GM21381 (cell line): Measurements from ENCODE around the gene ZNF536.
"Not testable (repeated sequence)": the region's sequence is repeated elsewhere in the genome, so short reads cannot be mapped to it uniquely, and the experiment has no call there.

Source experiments
- ATAC-seq: cut with Tn5 transposase; IDR thresholded peaks from one replicate; pipeline ENCODE4 v1.9.1; 2021; ENCODE audit warnings: mild to moderate bottlenecking, moderate library complexity; ENCODE audit not compliant: unreplicated experiment

ZNF536 gene

GRCh38 chr19:30408734-30409301, 36.6 kb downstream of the ZNF536 start:
- no peak for ATAC-seq

- no peak for ATAC-seq
These were observed 39.5 kb downstream of the ZNF536 start for GRCh38 chr19:30411714-30412113.

- no peak for ATAC-seq
These were observed 44.2 kb downstream of the ZNF536 start for GRCh38 chr19:30416375-30416774.

GRCh38 chr19:30417166-30417565, 45.0 kb downstream of the ZNF536 start:
- not testable (repeated sequence) for ATAC-seq

GRCh38 chr19:30419568-30420180, 47.5 kb downstream of the ZNF536 start:
- no peak for ATAC-seq

DNA sequence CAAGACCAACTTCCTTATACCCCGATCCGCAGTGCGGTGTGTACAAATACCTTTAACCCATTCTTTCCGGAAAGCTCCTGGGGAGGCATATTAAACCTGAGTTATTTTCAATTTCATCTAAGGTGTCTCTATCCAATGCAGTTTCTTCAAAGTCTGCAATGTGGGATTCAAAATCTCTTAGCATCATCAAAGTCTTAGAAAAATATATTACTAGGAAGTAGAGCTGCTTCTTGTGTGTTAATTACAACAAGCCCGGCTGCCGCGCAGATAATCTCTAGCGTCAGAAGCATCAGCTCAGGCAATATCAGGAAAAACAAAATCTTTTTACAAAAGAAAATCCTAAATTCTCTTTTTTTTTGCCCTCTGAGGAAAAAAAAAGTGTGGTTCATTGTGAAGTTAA, 48.1 kb downstream of the ZNF536 start:
- ATAC-seq: no peak

DNA sequence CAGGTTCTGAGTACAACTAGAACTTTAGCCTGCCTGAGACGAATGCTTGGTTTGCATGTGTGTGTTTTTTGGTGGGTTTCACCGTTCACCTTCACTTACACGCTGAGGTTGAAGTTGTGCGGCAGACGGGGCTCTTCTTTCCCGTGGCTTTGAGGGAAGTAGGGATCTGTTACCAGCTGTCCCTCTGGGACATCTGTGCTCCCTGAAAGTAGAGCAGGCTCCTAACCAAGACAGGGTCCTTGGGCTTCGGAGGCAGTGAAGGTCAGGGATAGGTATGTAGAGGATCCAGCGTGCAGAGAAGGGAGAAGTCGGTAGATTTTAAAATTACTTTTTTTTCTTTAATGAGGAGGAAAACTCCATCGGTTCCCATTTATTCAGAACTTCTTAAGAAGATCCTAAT, 48.7 kb downstream of the ZNF536 start:
- no peak for ATAC-seq

GRCh38 chr19:30421571-30421970, 49.4 kb downstream of the ZNF536 start:
- ATAC-seq: no peak

- no peak for ATAC-seq
These were observed 51.3 kb downstream of the ZNF536 start for GRCh38 chr19:30423481-30423880.

DNA sequence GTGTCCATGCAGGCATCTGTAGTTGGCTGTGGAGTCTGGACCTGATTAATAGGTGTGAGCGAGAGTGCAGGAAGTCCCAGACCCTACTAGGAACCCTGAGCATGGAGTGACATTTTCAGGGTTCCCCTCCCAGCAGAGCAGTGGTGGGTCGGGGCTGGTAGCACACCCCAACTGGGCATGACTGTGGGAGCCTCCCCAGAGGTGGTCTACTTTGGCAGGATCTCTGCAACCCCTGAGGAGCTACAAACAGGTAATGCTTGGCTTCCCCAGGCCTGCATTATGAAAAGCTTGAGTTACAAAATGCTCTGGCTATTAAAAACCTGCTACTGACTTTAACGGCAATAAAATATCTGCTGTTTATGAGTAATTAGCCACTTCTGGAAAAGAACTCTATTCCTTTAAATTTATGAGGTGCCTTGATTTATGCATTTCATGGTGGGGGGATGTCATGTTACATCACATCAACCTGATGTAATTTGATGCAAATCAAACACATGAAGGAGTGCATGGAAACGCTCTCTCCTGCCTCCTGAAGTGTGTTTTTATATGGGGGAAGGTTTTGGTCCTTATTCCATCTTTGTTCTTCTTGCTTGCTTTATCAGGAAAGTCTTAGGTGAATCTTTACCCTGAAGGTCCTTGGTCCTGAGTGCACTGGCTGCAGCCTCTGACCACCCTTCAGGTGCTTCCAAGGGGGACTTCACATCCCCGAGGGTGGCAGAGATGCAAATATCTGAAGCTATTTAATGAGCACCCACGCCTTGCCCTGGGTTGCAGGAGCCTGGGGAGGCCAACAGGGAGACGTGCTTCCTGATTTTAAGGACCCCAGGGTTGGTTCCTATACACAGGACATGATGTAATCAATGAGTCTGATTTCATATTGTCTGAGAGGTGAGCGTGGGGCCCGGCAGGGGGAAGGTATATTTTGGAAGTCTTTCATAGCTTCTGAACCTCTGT, 54.0 kb downstream of the ZNF536 start:
- ATAC-seq: no peak

GRCh38 chr19:30426864-30427263, 54.7 kb downstream of the ZNF536 start:
- ATAC-seq: no peak

DNA sequence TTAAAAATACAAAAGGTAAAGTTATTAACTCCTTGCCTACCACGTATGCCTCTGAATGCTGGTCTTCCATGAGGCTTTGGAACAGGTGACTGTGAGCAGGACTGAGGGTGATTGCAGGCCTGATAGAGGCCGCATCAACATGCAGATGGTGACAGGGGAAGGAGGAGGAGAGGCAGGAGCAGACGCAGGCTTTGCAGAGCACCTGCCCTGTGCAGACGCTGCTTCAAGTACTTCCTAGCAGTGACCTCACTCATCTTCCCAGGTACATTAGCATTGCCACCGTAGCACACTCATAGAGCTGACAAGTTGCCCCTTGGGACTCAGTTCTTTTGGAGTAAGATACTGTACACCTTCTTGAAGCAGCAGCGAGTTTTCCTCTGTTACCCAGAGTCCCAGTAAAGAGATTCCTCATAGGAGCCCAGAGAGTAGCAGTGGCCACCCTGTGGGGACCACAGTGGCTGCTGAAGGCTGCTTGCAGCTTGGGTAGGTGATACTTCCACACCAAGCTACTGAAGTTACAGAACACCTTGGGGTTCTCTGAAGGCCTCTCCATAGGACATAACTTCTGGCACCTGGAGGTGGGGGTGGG, 56.0 kb downstream of the ZNF536 start:
- no peak for ATAC-seq

DNA sequence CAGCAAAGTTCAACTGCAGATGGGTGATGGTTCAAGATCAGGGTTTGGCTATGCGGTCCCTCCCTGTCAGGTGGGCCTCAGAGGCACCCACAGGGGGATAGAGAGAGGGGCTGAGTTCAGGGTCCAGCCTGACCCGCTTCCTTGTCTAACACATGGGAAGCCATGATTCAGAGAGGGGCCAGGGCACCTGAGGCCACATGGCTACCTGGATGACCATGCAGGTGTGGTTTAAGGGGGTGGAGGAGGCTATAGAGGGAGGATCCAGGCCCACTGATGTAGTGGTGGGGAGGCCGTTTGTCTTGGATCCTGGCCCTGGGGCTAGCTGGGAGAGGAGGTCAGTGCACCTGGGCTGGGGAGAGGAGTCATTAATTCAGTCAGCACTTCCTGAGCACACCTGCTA, 56.7 kb downstream of the ZNF536 start:
- ATAC-seq: no peak

- ATAC-seq: no peak
These were observed 58.1 kb downstream of the ZNF536 start for GRCh38 chr19:30430206-30430734.

- ATAC-seq: no peak
These were observed 59.4 kb downstream of the ZNF536 start for GRCh38 chr19:30431591-30431990.

DNA sequence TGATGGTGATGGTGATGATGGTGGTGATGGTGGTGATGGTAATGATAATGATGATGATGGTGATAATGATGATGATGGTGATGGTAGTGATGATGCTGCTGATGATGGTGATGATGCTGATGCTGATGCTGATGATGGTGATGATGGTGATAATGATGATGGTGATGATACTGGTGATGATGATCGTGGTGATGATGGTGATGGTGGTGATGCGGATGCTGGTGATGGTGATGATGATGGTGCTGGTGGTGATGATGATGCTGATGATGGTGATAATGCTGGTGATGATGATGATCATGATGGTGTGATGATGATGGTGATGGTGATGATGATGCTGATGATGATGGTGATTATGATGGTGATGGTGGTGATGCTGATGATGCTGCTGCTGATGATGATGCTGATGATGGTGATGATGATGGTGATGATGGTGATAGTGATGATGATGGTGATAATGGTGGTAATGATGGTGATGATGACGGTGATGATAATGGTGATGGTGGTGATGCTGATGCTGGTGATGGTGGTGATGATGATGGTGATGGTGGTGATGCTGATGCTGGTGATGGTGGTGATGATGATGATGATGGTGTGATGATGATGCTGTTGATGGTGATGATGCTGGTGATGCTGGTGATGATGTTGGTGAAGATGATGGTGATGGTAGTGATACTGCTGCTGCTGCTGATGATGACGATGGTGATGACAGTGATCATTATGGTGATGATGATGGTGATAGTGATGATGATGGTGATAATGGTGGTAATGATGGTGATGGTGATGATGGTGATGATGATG, 62.8 kb downstream of the ZNF536 start:
- ATAC-seq: no peak

DNA sequence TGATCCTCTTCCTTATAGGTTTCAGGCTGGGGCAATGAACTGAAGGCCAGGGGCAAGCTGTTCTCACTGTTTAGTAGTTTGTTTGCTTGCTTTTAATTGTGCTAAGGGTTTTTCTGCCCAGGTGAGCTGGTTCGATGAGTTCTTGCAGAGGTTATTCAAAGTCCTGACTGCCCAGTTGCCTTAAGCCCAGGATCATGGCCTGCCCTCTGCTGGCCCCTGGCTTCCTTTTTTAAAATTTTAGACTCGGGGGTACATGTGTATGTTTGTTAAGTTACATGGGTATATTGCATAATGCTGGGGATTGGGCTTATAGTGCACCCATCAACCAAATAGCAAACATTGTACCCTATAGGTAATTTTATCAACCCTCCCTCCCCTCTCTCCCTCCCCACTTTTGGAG, 65.7 kb downstream of the ZNF536 start:
- ATAC-seq: no peak

GRCh38 chr19:30439310-30439709, 67.1 kb downstream of the ZNF536 start:
- no peak for ATAC-seq

DNA sequence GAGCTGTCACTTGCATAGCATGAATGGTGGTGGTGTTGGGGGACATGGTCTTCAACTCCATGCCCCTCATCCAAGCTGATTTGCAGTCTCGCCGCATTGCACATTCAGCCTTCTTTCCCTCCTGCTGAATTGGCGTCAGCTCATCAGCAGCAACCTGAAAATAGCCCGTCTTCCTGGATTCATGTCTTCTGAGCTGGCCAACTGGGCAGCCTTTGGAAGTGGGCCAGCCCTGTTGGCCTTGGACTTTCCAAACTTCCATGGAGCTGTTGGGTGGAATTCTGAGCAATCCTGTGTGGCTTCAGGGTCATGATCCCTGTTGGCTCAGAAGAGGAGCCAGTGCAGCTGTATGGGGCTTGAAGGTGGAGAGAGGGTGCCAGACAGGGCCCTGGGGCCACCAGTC, 68.8 kb downstream of the ZNF536 start:
- no peak for ATAC-seq

DNA sequence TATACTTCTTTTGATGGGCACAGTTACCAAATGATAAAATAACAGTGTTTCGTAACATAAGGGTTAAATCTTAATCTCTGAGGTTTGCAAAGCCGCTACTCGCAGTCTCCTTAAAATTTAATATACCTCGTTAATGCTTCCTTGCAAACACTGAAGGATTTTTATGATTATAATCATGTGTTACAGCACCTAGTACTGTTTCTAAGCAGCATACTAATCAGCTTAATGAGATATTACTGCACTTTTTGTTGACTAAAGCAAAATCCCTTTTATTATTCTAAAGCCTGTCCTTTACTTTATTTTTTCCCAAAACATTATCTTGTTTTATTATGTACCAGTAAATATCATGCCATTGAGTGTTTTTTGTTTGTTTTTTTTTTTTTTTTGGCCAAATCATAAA, 70.5 kb downstream of the ZNF536 start:
- ATAC-seq: no peak
